NCI-H2107 treated with DMSO at 0.1 percent for 48 hours (cell line): Measurements from ENCODE around the gene PI4K2A.

Source experiments
- DNase-seq: peaks from one replicate; lab custom pipeline; 2025; ENCODE audit not compliant: unreplicated experiment; lab: John Stamatoyannopoulos, UW

The PI4K2A gene

GRCh38 chr10:97640174-97640867, at the start of gene PI4K2A:
Gene PI4K2A, plus strand, starts transcription at chr10:97640671. Its CDS starts 72 bp downstream, at chr10:97640743.
- DNase-seq, result peak; percentile 90

DNA sequence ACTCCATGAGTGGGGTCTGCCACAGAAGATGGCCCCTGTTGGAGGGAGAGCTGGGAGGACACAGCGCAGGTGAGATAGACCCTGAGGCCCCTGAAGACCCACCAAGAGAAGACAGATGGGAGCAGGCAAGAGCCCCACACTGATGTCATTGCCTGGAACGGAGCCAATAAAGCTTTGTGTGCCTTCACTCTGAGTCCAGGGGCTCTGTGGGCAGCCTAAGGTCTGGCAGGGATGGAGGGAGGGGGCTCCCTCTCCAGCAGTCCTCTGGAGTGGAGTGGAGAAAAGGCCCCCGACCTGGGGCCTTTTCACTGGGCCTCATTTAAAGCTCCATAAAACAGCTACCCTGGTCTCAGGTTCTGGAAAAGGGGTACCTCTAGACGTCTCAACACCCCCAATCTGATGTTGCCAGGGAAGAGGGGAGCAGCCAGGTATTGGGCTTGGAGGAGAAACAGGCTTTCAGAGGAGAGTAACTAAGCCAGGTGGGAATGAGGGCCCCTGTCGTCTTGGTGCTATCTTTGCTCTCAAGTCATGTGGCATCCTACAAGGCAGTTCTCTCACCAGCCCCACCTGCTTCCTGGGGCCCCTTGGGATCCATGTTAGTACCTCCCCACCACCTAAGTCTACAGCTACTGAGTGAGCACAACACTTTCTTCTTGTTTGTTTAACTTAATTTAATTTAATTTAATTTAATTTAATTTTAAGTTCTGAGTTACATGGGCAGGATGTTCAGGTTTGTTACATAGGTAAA, 49.5 kb upstream of the PI4K2A start:
- no peak for DNase-seq

DNA sequence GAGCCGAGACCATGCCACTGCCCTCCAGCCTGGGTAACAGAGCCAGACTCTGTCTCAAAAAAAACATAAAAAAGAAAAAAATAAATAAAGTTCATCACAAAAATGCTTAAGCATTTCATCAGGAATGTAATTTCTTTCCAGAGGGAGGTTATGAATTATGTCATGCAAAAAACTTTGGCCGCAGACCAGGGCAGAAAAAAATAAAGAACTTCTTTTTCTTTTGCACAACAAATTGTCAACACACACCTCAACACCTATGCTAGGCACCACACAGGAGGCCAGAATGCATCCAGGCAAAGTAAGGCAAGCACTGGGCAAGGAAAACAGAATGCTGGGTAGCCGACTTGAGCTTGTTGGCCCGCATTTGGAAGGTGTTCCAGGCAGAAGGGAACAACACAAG, 47.0 kb upstream of the PI4K2A start:
- DNase-seq, result no peak

- DNase-seq, result no peak
These were observed 44.1 kb upstream of the PI4K2A start for GRCh38 chr10:97596101-97597082.

DNA sequence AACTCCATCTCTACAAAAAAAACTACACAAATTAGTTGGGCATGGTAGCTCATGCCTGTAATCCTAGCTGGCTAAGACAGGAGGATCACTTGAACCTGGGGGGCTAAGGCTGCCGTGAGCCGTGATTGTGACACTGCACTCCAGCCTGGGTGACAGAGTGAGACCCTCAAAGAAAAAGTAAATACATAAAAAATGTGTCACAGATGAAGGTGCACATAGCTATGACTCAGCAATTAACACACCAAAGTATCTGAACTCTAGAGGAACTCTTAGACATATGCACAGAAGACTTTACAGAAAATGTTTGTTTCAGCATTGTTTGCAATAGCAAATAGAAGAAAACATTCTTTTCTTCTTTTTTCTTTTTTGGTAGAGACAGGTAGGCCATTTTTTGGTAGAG, 42.7 kb upstream of the PI4K2A start:
- no peak for DNase-seq

DNA sequence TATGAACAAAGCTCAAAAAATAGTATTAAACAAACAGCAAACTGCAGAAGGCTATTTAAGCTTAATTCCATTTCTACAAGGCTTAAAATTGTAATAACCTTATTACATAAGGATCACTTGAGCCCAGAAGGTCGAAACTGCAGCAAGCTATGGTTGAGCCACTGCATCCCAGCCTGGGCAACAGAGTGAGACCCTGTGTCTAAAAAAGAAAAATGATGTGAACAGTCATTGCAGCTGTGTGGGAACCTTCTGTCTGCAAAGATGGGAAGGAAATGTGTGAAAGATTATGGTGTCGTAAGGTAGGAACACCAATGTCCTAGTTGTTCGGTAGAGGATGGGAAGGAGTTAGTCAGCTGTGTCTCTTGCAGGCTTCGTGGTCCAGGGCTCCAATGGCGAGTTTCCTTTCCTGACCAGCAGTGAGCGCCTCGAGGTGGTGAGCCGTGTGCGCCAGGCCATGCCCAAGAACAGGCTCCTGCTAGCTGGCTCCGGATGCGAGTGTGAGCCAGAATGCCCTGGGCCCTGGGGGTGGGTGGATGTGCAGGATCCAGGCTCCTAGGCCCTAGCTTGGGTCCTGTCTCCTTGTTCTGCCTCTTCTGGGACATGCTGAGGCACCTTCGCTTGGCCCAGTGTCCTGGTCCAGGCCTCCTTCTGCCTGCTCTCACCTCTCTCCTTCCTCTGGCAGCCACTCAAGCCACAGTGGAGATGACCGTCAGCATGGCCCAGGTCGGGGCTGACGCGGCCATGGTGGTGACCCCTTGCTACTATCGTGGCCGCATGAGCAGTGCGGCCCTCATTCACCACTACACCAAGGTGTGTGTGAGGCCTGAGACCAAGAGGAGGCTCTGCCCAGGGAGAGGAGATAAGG, 41.8 kb upstream of the PI4K2A start:
- DNase-seq, result no peak

- DNase-seq, result no peak
These were observed 41.2 kb upstream of the PI4K2A start for GRCh38 chr10:97599272-97599619.

GRCh38 chr10:97600616-97601015, 39.9 kb upstream of the PI4K2A start:
- no peak for DNase-seq

DNA sequence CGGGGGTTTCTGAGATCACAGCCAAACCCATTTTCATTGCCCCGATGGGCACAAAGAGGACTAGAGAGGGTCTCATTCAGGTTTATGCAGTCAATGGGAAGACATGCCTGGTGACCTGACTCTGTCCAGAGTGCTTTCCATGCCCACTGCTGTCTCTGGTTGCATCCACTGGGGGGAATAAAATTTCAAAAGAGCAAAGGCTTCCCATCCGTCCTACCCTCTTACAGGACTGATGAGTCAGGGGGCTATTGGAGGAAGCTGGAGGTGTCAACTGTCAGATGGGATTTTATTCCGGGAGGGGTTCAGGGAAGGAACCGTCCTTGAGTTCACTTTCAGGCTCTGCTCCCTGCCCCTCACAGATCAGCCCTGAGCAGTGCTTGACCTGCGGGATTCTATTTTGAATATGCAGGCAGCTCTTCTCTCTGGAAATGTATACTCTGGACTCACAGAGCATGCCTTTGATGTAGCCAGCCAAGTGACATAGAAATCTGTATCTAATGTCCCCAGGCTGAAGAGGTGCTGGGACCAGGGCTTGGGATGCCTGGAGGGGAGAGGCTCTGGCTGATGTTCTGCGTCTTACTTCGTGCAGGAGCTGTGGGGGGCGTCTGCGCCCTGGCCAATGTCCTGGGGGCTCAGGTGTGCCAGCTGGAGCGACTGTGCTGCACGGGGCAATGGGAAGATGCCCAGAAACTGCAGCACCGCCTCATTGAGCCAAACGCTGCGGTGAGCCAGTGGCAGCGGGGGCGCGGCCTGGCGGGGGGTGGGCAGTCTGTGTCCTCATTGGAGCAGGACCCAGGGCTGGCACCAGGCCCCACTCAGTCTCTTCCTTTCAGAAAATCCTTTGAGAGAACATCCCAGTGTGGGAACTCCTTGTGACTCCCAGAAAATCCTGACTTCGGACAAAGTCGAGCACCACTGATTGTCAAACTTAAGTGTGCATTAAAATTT, 38.9 kb upstream of the PI4K2A start:
- DNase-seq, result no peak

DNA sequence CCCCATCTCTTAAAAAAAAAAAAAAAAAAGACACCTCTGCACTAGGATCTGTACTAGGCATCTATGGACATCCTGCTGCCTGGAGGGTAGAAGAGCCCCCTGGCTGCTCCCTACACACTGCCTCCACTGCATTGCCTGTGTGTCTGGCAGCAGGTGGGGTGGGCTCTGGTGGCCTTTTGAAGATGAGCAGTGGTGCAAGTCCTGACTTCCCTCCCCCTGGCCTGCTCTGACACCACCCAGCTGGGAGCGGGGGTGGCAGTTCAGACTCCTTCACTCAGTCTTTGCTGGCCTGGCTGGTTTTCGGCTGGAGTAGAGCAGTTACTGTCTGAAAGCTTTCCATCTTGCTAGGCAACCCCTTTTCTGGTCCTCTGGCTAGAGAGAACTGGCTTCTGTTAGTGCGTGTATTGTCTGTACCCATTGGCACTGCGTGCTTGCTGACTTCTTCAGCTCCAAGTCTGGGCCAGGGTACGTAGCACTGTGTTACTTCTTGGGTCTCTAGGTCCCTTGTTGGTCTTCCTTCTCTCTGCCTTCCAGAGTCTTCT, 33.3 kb upstream of the PI4K2A start:
- DNase-seq, result no peak

DNA sequence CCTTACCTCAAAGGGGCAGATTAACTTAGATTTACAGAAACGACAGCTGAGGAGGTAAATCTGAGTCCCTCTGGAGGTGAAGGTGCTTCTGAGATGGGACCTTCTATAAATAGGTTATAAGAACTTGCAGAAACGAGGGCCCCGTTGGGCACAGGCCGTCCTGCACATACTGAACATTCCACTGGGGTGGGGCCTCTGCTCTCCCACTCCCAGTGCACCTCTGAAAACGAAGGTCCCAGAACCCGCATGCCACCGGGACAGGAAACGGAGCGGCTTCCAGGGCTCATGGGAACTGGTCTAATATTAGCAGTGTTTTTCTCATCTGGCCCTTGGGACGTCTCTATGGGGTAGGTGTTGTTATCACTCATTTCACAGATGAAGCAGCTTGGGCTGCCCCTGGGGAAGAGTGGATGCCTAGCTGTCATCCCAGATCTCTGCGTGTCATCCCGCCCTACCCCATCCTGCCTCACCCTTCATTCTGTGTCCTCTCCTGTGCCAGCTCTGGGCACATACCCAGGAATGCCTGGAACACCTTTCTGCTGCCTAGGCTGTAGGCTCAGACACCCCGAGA, 31.4 kb upstream of the PI4K2A start:
- DNase-seq, result no peak

- no peak for DNase-seq
These were observed 29.0 kb upstream of the PI4K2A start for GRCh38 chr10:97611473-97611872.

- no peak for DNase-seq
These were observed 28.1 kb upstream of the PI4K2A start for GRCh38 chr10:97612386-97612785.

DNA sequence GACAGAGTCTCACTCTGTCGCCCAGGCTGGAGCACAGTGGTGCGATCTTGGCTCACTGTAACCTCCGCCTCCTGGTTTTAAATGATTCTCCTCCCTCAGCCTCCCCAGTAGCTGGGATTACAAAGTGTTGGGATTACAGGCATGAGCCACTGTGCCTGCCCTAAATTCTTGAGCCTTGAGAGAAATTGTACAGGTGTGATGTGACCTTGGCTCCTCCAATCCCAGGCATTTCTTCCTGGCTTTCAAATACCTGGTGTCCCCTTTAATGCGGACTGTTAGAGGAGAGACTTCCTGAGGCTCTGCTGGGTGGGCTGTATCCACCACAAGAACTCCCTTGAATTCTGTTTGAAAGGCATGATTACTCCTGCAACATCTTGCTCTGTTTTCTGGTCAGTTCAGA, 22.2 kb upstream of the PI4K2A start:
- DNase-seq, result no peak

GRCh38 chr10:97618733-97619132, 21.7 kb upstream of the PI4K2A start:
- no peak for DNase-seq

GRCh38 chr10:97623277-97623676, 17.2 kb upstream of the PI4K2A start:
- DNase-seq, result no peak

- DNase-seq, result no peak
These were observed 12.7 kb upstream of the PI4K2A start for GRCh38 chr10:97627731-97628130.

DNA sequence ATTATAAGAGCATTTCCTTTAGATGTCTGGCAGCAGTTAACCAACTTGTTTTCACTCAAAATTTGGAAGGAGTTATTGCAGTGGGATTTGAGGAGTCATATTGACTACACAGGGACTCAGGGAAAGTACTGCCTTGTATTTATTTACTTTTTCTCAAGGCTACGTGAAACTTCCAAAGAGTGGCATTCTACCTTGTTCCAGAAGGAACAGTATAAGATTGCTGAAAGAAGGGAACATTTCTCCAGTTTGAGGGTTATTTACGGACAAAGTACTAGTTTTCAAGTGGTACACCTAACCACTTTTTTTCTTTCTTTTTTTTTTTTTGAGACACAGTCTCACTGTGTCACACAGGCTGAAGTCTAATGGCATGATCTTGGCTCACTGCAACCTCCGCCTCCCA, 12.2 kb upstream of the PI4K2A start:
- DNase-seq, result no peak

GRCh38 chr10:97629289-97629688, 11.2 kb upstream of the PI4K2A start:
- DNase-seq, result no peak
